Peyer's patch (tissue), 4 donors: ENCODE results near the gene WDR46.
"Not testable (repeated sequence)": the region's sequence is repeated elsewhere in the genome, so short reads cannot be mapped to it uniquely, and the experiment has no call there.

Source experiments
- CTCF ChIP-seq, 6 experiments: fragments of 450-650 bp in 4 of 6; fragments of 200-600 bp in 2 of 6; sonication (generic) in 1 of 6; IDR thresholded peaks; one replicate each; pipeline ENCODE4 v1.5.1; 2017 to 2019; ENCODE audit warnings: antibody characterized with exemption in 6 of 6, mild to moderate bottlenecking in 3 of 6, moderate library complexity in 1 of 6
- POLR2A ChIP-seq, 2 donors: fragments of 450-650 bp; IDR thresholded peaks; one replicate each; pipeline ENCODE4 v1.5.1; 2017; ENCODE audit warnings: antibody characterized with exemption in 2 of 2, mild to moderate bottlenecking in 2 of 2, moderate library complexity in 2 of 2

- not testable (repeated sequence) for TF ChIP-seq CTCF, POLR2A (IDR thresholded peaks at IDR 0.05)
Observed at GRCh38 chr6:33262490-33262889, 26.5 kb downstream of the WDR46 start.
